Naive thymus-derived CD4-positive, alpha-beta T cell (primary cell): Measurements from ENCODE around the gene TSKS. TPM values are rescaled to one million over a fixed set of nuclear protein-coding genes. Genes with fewer than 3 reads are reported as not detected.

Experiments
- ATAC-seq: fragments of 150-1000 bp; cut with Tn5 transposase; 2 replicates; pipeline ENCODE4 v1.10.0; 2021; ENCODE audit warnings: mild to moderate bottlenecking, moderate library complexity
- CTCF ChIA-PET: fragments of 350-600 bp; sonication (Branson Sonifier 250); formaldehyde crosslinking; loops from one replicate; lab custom pipeline; 2021; ENCODE audit warnings: antibody characterized with exemption; lab: Charles Lee
- POLR2A ChIA-PET: fragments of 350-600 bp; sonication (Branson Sonifier 250); formaldehyde crosslinking; loops from one replicate; lab custom pipeline; 2021; ENCODE audit warnings: antibody characterized with exemption, inconsistent platforms; lab: Charles Lee
- DNase-seq, 9 donors: peaks; one replicate each; pipeline versions ENCODE4 v3.0.0 to v3.0.0-alpha.2; 2020 to 2022; ENCODE audit warnings: mixed read lengths in 1 of 9
- H3K27ac ChIP-seq: one replicate; pipeline ENCODE4 v1.7.0; 2013; ENCODE audit warnings: mild to moderate bottlenecking, low read depth, low read length, moderate library complexity
- H3K27me3 ChIP-seq, 2 donors: one replicate each; pipeline ENCODE4 v1.7.0; 2013; ENCODE audit warnings: low read length in 2 of 2, mild to moderate bottlenecking in 2 of 2, moderate library complexity in 2 of 2; ENCODE audit not compliant: control insufficient read depth in 2 of 2, insufficient read depth in 2 of 2
- H3K36me3 ChIP-seq, 3 experiments: 1 replicate in 2 of 3; 2 replicates in 1 of 3; pipeline ENCODE4 v1.7.0; 2013; ENCODE audit warnings: low read length in 3 of 3, mild to moderate bottlenecking in 3 of 3, moderate library complexity in 1 of 3; ENCODE audit not compliant: insufficient read depth in 3 of 3, control insufficient read depth in 2 of 3
- H3K4me1 ChIP-seq, 2 donors: one replicate each; pipeline ENCODE4 v1.7.0; 2013; ENCODE audit warnings: low read length in 2 of 2, mild to moderate bottlenecking in 2 of 2, moderate library complexity in 1 of 2; ENCODE audit not compliant: control insufficient read depth in 2 of 2, insufficient read depth in 2 of 2
- H3K4me3 ChIP-seq: 2 replicates; pipeline ENCODE4 v1.7.0; 2013; ENCODE audit warnings: mild to moderate bottlenecking, low read length
- H3K9me3 ChIP-seq, 3 experiments: 1 replicate in 2 of 3; 2 replicates in 1 of 3; pipeline ENCODE4 v1.7.0; 2013; ENCODE audit warnings: low read length in 3 of 3; ENCODE audit not compliant: control insufficient read depth in 2 of 3
- H3K27ac Mint-ChIP-seq, 9 donors: one replicate each; pipeline ENCODE4 v1.8.0; 2020 to 2022; ENCODE audit warnings: mixed read lengths in 9 of 9, mild to moderate bottlenecking in 8 of 9, moderate library complexity in 5 of 9, inconsistent platforms in 2 of 9
- H3K27me3 Mint-ChIP-seq, 5 donors: one replicate each; pipeline ENCODE4 v1.8.0; 2021 to 2022; ENCODE audit warnings: mixed read lengths in 5 of 5, mild to moderate bottlenecking in 1 of 5
- H3K36me3 Mint-ChIP-seq, 5 donors: one replicate each; pipeline ENCODE4 v1.8.0; 2020 to 2022; ENCODE audit warnings: mixed read lengths in 5 of 5, mild to moderate bottlenecking in 3 of 5, inconsistent platforms in 1 of 5
- H3K4me1 Mint-ChIP-seq, 7 donors: one replicate each; pipeline ENCODE4 v1.8.0; 2020 to 2022; ENCODE audit warnings: mixed read lengths in 7 of 7, mild to moderate bottlenecking in 3 of 7, inconsistent platforms in 1 of 7
- H3K4me3 Mint-ChIP-seq, 10 donors: one replicate each; pipeline ENCODE4 v1.8.0; 2020 to 2022; ENCODE audit warnings: mild to moderate bottlenecking in 10 of 10, mixed read lengths in 10 of 10, moderate library complexity in 6 of 10, inconsistent platforms in 2 of 10
- H3K9me3 Mint-ChIP-seq, 11 donors: one replicate each; pipeline ENCODE4 v1.8.0; 2020 to 2022; ENCODE audit warnings: mixed read lengths in 11 of 11, mild to moderate bottlenecking in 4 of 11, inconsistent platforms in 1 of 11, moderate library complexity in 1 of 11
- intact Hi-C, 2 donors: fragments of 100-400 bp; cut with micrococcal nuclease; formaldehyde crosslinking; loops; one replicate each; pipeline ENCODE4 v1.15.1; 2023
- polyA plus RNA-seq, 2 donors: library from polyadenylated mRNA; unstranded; fragments of 300-500 nt; fragmentation: Illumina TruSeq; gene quantifications; one replicate each; pipeline ENCODE4 v1.2.3, GENCODE V29; 2021
- total RNA-seq, 6 experiments: library from RNA in 5 of 6; stranded (reverse) in 5 of 6; gene quantifications; 1 replicate in 5 of 6; 2 replicates in 1 of 6; pipeline ENCODE4 v1.2.3 and lab custom pipeline; 2021 to 2026

The TSKS gene
- total and polyA plus RNA-seq, 7 experiments from 2014 or later: 0.51 to 3.6 (median 1.5) TPM

GRCh38 chr19:49799271-49799797, 36.2 kb upstream of the TSKS start:
- Mint-ChIP-seq H3K36me3 (peaks cover 6 to 38% (median 12%) of the 10 kb centered on the region in 5 donors), H3K9me3 (no peaks in the 10 kb centered on the region), H3K4me3 (no peak overlapping the region), H3K4me1 (peaks cover 0 to 5% (median 0%) of the 10 kb centered on the region in 7 donors), H3K27ac (no peak overlapping the region), H3K27me3 (no peaks in the 10 kb centered on the region)
- no peak for ATAC-seq
- no peaks in the 10 kb centered on the region for H3K9me3 ChIP-seq
- no peak overlapping the region for H3K4me3 ChIP-seq
- peaks cover 4 to 91% (median 11%) of the 10 kb centered on the region in 3 experiments for H3K36me3 ChIP-seq
- no peaks in the 10 kb centered on the region for H3K4me1 ChIP-seq
- no peaks in the 10 kb centered on the region for H3K27me3 ChIP-seq
- DNase-seq: no peak
- POLR2A ChIA-PET: no interaction called here
- intact Hi-C loops: no loop called here
- CTCF ChIA-PET: no interaction called here
- no peak overlapping the region for H3K27ac ChIP-seq

- Histone ChIP-seq H3K9me3 (no peaks in the 10 kb centered on the region), H3K27me3 (no peaks in the 10 kb centered on the region), H3K4me3 (no peak overlapping the region), H3K4me1 (no peaks in the 10 kb centered on the region), H3K27ac (no peak overlapping the region), H3K36me3 (peaks cover 4 to 91% (median 15%) of the 10 kb centered on the region in 3 experiments)
- peaks cover 0 to 5% (median 0%) of the 10 kb centered on the region in 7 donors for H3K4me1 Mint-ChIP-seq
- H3K9me3 Mint-ChIP-seq: no peaks in the 10 kb centered on the region
- no peaks in the 10 kb centered on the region for H3K27me3 Mint-ChIP-seq
- no peak for ATAC-seq
- DNase-seq: no peak
- intact Hi-C loops: no loop called here
- H3K4me3 Mint-ChIP-seq: no peak overlapping the region
- ChIA-PET POLR2A (interaction anchor here (0.6 kb wide), 1 partner anchor 130 kb away, joined by 4 read pairs; no protein-coding TSS in a partner anchor), CTCF (no interaction called here)
- no peak overlapping the region for H3K27ac Mint-ChIP-seq
- H3K36me3 Mint-ChIP-seq: peaks cover 6 to 35% (median 10%) of the 10 kb centered on the region in 5 donors
Measured at GRCh38 chr19:49798574-49798973, 35.5 kb upstream of the TSKS start.

- Histone ChIP-seq H3K27me3 (no peaks in the 10 kb centered on the region), H3K4me1 (no peaks in the 10 kb centered on the region), H3K4me3 (no peak overlapping the region), H3K9me3 (no peaks in the 10 kb centered on the region), H3K36me3 (peaks cover 4 to 88% (median 12%) of the 10 kb centered on the region in 3 experiments), H3K27ac (no peak overlapping the region)
- ChIA-PET POLR2A (no interaction called here), CTCF (no interaction called here)
- H3K4me1 Mint-ChIP-seq: peaks cover 0 to 5% (median 0%) of the 10 kb centered on the region in 7 donors
- peaks cover 5 to 35% (median 8%) of the 10 kb centered on the region in 5 donors for H3K36me3 Mint-ChIP-seq
- ATAC-seq (no peak), DNase-seq (no peak)
- H3K27ac Mint-ChIP-seq: no peak overlapping the region
- no peak overlapping the region for H3K4me3 Mint-ChIP-seq
- H3K9me3 Mint-ChIP-seq: no peaks in the 10 kb centered on the region
- H3K27me3 Mint-ChIP-seq: no peaks in the 10 kb centered on the region
- intact Hi-C loops: no loop called here
Measured at GRCh38 chr19:49795615-49796014, 32.5 kb upstream of the TSKS start.

- Mint-ChIP-seq H3K27ac (peak overlapping the region in 1 of 9 donors; percentile 43), H3K4me1 (peaks cover 0 to 10% (median under 1%) of the 10 kb centered on the region in 7 donors), H3K27me3 (no peaks in the 10 kb centered on the region), H3K9me3 (no peaks in the 10 kb centered on the region), H3K4me3 (no peak overlapping the region), H3K36me3 (peaks cover 10 to 40% (median 12%) of the 10 kb centered on the region in 5 donors)
- H3K27me3 ChIP-seq: no peaks in the 10 kb centered on the region
- H3K27ac ChIP-seq: no peak overlapping the region
- DNase-seq: no peak
- peaks cover 4 to 85% (median 13%) of the 10 kb centered on the region in 3 experiments for H3K36me3 ChIP-seq
- ATAC-seq: no peak
- ChIA-PET CTCF (no interaction called here), POLR2A (interaction anchor here (0.7 kb wide), 1 partner anchor 11 kb away, joined by 5 read pairs; no protein-coding TSS in a partner anchor)
- intact Hi-C loops: no loop called here
- H3K4me3 ChIP-seq: no peak overlapping the region
- H3K4me1 ChIP-seq: no peaks in the 10 kb centered on the region
- H3K9me3 ChIP-seq: no peaks in the 10 kb centered on the region
Measured at GRCh38 chr19:49793561-49793840, 30.4 kb upstream of the TSKS start.

GRCh38 chr19:49792829-49793560, 29.9 kb upstream of the TSKS start:
- H3K27me3 ChIP-seq: no peaks in the 10 kb centered on the region
- intact Hi-C loops: no loop called here
- H3K36me3 ChIP-seq: peaks cover 4 to 85% (median 15%) of the 10 kb centered on the region in 3 experiments
- no peaks in the 10 kb centered on the region for H3K27me3 Mint-ChIP-seq
- ChIA-PET POLR2A (interaction anchor here (0.7 kb wide), 1 partner anchor 11 kb away, joined by 5 read pairs; no protein-coding TSS in a partner anchor), CTCF (no interaction called here)
- H3K4me3 Mint-ChIP-seq: no peak overlapping the region
- DNase-seq: no peak
- H3K36me3 Mint-ChIP-seq: peaks cover 10 to 45% (median 17%) of the 10 kb centered on the region in 5 donors
- peaks cover 0 to 10% (median 4%) of the 10 kb centered on the region in 7 donors for H3K4me1 Mint-ChIP-seq
- no peaks in the 10 kb centered on the region for H3K9me3 ChIP-seq
- H3K9me3 Mint-ChIP-seq: no peaks in the 10 kb centered on the region
- no peak overlapping the region for H3K27ac ChIP-seq
- no peak for ATAC-seq
- peak overlapping the region in 2 of 9 donors; percentile 25 to 43 for H3K27ac Mint-ChIP-seq
- no peak overlapping the region for H3K4me3 ChIP-seq
- no peaks in the 10 kb centered on the region for H3K4me1 ChIP-seq

GRCh38 chr19:49791776-49792445, 28.8 kb upstream of the TSKS start:
- no peak overlapping the region for H3K27ac ChIP-seq
- POLR2A ChIA-PET: no interaction called here
- Mint-ChIP-seq H3K27me3 (no peaks in the 10 kb centered on the region), H3K4me3 (no peak overlapping the region), H3K36me3 (peaks cover 10 to 50% (median 21%) of the 10 kb centered on the region in 5 donors), H3K4me1 (peaks cover 0 to 10% (median 4%) of the 10 kb centered on the region in 7 donors), H3K27ac (no peak overlapping the region), H3K9me3 (no peaks in the 10 kb centered on the region)
- H3K4me1 ChIP-seq: no peaks in the 10 kb centered on the region
- H3K36me3 ChIP-seq: peaks cover 4 to 84% (median 19%) of the 10 kb centered on the region in 3 experiments
- intact Hi-C loops: no loop called here
- ATAC-seq (no peak), DNase-seq (no peak)
- no peak overlapping the region for H3K4me3 ChIP-seq
- no peaks in the 10 kb centered on the region for H3K9me3 ChIP-seq
- no peaks in the 10 kb centered on the region for H3K27me3 ChIP-seq
- CTCF ChIA-PET: interaction anchor here (0.6 kb wide), 1 partner anchor 75 kb away, joined by 4 read pairs; no protein-coding TSS in a partner anchor
